HG02798 (cell line): ENCODE results near the gene UGT2B17.

Experiments used
- ATAC-seq: cut with Tn5 transposase; IDR thresholded peaks from one replicate; pipeline ENCODE4 v1.9.1; 2021; ENCODE audit warnings: mild to moderate bottlenecking; ENCODE audit not compliant: unreplicated experiment, poor library complexity

The UGT2B17 gene

DNA sequence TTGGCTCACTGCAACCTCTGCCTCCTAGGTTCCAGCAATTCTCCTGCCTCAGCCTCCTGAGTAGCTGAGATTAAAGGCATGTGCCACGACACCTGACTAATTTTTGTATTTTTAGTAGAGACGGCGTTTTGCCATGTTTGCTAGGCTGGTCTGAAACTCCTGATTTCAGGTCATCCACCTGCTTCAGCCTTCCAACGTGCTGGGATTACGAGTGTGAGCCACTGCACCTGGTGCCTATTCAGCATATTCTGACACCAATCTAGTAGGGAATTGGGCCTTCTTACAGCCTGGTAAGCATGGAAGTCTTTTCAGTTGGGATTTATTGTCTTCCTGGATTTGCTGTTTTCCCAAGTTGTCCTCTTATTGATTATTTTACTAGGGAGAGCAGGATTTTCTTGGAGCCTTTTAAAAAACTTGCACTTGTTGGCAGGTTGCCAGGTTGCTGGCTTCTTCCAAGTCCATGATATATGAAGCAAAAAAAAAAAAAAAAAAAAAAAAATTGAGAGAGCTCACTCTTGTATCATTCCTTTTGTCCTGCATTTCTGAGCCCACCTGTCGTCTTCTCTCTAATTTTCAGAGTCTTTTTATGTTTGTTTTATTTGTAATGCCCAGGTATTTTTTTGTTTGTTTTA is 85.2 kb downstream of the UGT2B17 start:
- no peak for ATAC-seq

DNA sequence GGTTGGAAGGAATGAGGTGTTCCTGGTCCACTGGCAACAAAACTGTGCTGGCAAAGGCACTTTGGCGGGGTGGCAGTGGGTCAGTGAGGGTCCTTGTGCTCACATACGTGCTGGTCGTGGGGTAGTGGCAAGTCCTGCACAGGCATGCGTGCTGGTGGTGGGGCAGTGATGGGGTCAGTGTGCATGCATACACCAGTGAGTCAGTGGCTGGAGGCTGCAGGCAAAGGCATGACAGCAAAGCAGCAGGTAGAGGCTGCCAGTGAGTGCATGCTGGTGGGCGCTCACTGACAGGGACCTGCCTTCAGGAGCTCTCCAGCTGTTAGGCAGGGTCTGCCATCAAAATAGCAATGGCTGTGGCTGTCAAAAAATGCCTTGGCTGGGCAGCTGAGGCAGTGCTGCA is 86.8 kb downstream of the UGT2B17 start:
- no peak for ATAC-seq
